CD4-positive, alpha-beta T cell treated with Interleukin-17A for 4 hours (primary cell): ENCODE measurements around the gene RNF166.

Experiments
- DNase-seq: peaks from one replicate; pipeline ENCODE4 v3.0.0-alpha.2; 2020; ENCODE audit warnings: mixed read lengths

RNF166 gene

GRCh38 chr16:88650749-88651275 is 55.4 kb downstream of the RNF166 start, which contains the start of gene CYBA:
CYBA (minus strand) TSS chr16:88651053; CDS start chr16:88651013, 40 bp downstream.
- DNase-seq: peak; percentile 85

DNA sequence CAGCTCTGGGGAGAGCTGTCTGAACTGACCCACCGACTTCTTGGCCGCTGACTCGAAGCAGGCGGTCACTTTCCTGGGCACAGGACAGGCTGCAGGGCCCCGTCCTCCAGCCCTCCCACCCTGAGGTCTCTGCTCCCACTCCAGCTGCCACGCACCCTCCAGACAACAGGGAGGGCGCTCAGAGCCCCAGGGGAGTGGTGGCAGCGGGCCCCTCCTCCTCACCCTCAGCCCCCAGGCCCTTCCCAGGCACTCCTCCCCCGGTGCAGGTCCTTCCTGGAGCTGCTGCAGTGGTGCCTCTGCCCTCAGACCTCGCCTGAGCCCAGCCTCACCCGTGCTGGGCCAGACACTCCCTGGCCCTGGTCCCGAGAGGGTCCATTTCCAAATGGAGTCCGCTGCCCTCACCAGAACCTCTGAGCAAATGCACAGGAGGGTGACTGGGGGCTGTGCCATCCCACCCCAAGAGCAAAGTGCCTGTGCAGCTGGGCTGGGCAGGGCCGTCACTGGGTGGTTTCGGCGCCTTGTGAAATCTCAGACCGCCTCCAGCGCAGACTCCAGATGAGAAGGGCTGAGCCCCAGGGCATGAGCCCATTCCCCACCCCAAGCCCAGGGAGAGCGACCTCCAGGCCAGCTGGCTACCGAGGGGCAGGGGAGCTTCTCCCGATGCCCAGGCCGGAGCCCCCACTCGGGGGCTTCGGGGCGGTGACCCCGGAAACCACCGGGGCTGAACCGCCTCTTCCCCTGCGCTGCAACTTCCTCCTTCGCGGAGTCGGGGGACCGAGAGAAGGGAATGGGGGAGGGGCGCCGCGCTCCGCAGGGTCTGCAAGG is 56.1 kb downstream of the RNF166 start:
- peak; percentile 62 for DNase-seq

DNA sequence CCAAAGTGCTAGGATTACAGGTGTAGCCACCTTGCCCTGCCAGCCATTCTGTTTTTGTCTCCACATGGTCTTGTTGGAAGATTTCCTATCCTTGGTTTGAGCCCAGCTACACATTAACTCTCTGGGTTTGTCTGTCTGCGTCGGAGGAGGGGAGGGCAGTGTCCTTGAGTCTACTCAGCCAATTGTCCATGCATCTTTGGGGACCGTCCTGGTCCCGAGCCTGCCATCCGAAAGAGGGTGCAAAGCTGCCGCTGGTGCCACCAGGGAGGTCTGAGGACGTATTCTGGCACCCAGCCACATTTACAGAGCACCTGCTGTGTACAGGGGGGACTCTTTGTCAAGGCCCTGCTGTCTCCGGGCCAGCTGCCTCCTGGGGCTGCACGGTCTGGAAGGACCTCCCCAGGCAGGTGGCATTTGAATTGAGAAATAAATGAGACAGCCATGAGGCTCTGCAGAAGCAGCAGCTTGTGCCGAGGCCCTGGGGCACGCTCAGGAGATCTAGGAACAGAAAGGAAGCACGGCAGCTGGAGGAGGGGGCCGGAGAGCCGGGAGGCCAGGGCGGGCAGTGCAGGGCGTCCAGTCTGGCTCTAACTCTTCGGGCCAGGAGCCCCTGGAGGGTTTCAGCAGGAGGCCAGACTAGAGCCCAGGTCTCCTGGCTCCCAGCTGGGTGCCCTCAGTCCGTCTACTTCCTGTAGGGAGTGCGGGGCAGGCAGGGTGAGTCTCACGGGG is 56.8 kb downstream of the RNF166 start:
- no peak for DNase-seq

DNA sequence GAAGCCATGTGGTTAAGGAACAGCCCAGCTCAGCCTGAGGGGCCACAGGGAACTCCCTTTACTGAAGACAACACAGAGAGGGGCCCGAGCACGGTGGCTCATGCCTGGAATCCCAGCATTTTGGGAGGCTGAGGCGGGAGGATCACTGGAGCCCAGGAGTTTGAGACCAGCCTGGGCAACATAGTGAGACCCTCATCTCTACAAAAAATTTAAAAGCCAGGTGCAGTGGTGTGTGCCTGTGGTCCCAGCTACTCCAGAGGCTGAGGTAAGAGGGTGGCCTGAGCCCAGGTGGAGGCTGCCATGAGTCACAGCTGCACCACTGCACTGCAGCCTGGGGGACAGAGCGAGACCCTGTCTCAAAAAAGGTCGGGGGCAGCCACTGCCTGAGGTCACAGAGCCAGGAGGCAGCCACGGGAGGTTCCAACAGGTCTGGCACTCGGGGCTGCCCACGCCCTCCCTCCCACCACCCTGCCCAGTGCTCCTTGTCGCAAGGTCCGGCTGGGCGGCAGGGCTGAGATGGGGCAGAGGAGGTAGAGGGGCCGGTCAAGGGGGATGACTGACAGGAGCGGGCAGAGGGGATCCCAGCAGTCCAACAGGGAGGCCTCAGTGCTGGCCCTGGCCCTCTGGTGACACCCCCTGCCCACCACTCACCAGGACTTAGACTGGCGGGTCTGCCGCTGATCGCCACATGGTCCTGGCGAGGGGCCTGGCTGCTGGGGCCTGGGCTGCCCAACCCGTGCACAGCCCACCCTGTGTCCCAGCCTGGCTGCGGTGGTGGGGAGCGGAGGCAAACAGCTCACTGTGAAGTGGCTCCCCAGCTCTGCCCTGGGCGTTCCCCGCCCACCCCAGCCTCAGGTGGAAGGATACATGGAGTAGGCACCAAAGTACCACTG is 58.8 kb downstream of the RNF166 start:
- DNase-seq: no peak
